Retinal pigment epithelial cell (primary cell): ENCODE results near the gene OR7G1.

ENCODE experiments used
- DNase-seq: peaks from one replicate; pipeline ENCODE4 v3.0.0-alpha.2; 2010; ENCODE audit warnings: low read depth
- H3K4me3 ChIP-seq: 2 replicates; pipeline ENCODE4 v1.5.1; 2011; ENCODE audit warnings: mild to moderate bottlenecking, low read length, control low read depth, moderate library complexity
- CTCF ChIP-seq: conservative IDR thresholded peaks from 2 replicates; pipeline ENCODE4 v1.5.1; 2011; ENCODE audit warnings: low read depth, low read length, control low read depth, inconsistent platforms

The OR7G1 gene

GRCh38 chr19:9132422-9132821, 16.9 kb upstream of the OR7G1 start:
- H3K4me3 ChIP-seq = no peak overlapping the region
- TF ChIP-seq CTCF = no peak

GRCh38 chr19:9130965-9131364, 15.4 kb upstream of the OR7G1 start:
- H3K4me3 ChIP-seq = no peak overlapping the region
- DNase-seq = no peak
- no peak for TF ChIP-seq CTCF

More at GRCh38 chr19:9132422-9132821, 16.9 kb upstream of the OR7G1 start:
- DNase-seq = no peak

GRCh38 chr19:9128171-9128570, 12.6 kb upstream of the OR7G1 start:
- no peak for TF ChIP-seq CTCF
- DNase-seq = no peak
- no peak overlapping the region for H3K4me3 ChIP-seq

GRCh38 chr19:9126900-9127405, 11.4 kb upstream of the OR7G1 start, which contains the start of gene OR7G3:
OR7G3 (minus strand) TSS chr19:9126950; CDS start chr19:9126950, 0 bp downstream.
- DNase-seq = no peak
- H3K4me3 ChIP-seq = no peak within 1 kb of the TSS
- no peak for TF ChIP-seq CTCF

GRCh38 chr19:9116547-9116946, 984 bp upstream of the OR7G1 start:
- DNase-seq = no peak
- H3K4me3 ChIP-seq = no peak overlapping the region
- no peak for TF ChIP-seq CTCF

- TF ChIP-seq CTCF = no peak
- no peak for DNase-seq
- no peak overlapping the region for H3K4me3 ChIP-seq
Observed at GRCh38 chr19:9109959-9110358, 5.6 kb downstream of the OR7G1 start.

GRCh38 chr19:9107375-9107774, 8.2 kb downstream of the OR7G1 start, which contains the start of gene OR7G2:
OR7G2 (minus strand) TSS chr19:9107475; CDS start chr19:9103243, 4,232 bp downstream.
- no peak for TF ChIP-seq CTCF
- no peak within 1 kb of the TSS for H3K4me3 ChIP-seq
- no peak for DNase-seq
